Gastroesophageal sphincter (tissue), 3 donors: ENCODE data around the gene DOLPP1.

Experiments
- POLR2AphosphoS5 ChIP-seq: sonication (generic); formaldehyde crosslinking; IDR thresholded peaks from one replicate; pipeline ENCODE4 v1.6.1; 2017; ENCODE audit warnings: antibody characterized with exemption
- TF ChIP-seq, protein P1 (sequence below), 4 experiments: fragments of 200-600 bp in 2 of 4; fragments of 450-650 bp in 2 of 4; sonication (generic) in 1 of 4; IDR thresholded peaks; one replicate each; pipeline ENCODE4 v1.5.1; 2017 to 2019; ENCODE audit warnings: antibody characterized with exemption in 4 of 4, mild to moderate bottlenecking in 2 of 4, moderate library complexity in 2 of 4

GRCh38 chr9:129105857-129106694, 25.2 kb downstream of the DOLPP1 start:
- TF ChIP-seq, protein P1, sequence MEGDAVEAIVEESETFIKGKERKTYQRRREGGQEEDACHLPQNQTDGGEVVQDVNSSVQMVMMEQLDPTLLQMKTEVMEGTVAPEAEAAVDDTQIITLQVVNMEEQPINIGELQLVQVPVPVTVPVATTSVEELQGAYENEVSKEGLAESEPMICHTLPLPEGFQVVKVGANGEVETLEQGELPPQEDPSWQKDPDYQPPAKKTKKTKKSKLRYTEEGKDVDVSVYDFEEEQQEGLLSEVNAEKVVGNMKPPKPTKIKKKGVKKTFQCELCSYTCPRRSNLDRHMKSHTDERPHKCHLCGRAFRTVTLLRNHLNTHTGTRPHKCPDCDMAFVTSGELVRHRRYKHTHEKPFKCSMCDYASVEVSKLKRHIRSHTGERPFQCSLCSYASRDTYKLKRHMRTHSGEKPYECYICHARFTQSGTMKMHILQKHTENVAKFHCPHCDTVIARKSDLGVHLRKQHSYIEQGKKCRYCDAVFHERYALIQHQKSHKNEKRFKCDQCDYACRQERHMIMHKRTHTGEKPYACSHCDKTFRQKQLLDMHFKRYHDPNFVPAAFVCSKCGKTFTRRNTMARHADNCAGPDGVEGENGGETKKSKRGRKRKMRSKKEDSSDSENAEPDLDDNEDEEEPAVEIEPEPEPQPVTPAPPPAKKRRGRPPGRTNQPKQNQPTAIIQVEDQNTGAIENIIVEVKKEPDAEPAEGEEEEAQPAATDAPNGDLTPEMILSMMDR (IDR thresholded peaks at IDR 0.05) = no peak
- no peak for TF ChIP-seq POLR2AphosphoS5
